Measurements from ENCODE around the gene ISL1.

Gene ISL1

DNA sequence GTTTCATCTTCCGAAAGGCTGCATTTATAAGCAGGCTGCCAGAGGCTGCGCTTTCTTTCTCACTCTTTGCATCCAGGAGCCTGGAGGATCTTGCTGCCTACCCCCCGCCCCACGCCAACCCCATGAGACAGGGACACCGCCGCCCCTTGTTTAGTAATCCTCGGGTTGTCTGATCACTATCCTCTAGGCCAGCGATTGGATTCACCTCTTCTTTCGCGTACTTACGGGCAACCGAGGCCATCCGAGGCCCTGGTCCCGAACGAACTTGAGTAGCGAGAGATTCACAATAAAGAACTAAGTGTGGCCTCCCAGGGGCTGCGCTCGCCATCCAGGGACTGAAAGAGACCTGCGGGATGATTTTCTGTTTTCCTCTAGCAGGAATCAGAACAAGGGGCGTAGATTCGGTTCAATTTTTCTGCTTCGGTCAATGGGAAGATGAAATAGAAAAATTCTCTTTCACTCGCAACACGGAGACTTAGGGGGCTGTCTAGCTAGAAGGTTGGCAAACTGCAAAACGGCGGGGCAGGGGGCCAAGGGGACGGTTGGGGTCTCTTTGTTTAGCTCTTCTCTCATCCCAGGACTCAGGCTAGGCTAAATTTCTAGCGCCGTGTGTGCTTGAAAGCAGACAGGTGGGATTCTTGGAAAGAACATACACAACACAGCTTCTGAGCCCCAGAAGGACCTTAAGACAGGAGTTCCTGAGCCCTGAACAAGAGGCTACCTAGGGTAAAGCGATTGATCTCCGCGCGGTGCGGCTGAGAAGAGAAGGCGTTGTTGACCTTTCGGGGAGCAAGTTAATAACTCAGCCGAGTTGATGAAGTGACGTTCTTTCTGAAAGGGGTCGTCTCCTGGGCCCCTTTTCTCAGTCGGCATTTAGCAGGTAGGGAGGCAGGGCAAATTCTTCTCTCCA lies 5.8 kb upstream of the ISL1 start:
- FAIRE-seq (no peak), DNase-seq (ENCODE audit: insufficient read length, low spot score) (no peak)
- TF ChIP-seq TAF1 (IDR thresholded peaks at IDR 0.05; ENCODE audit: low read depth, low read length) (no peak), POLR2A (IDR thresholded peaks at IDR 0.05; ENCODE audit: low read depth, low read length) (no peak), PAX5 (IDR thresholded peaks at IDR 0.05; ENCODE audit: insufficient read depth, low read length, severe bottlenecking) (no peak), POU2F2 (IDR thresholded peaks at IDR 0.05; ENCODE audit: low read depth, low read length) (no peak), POLR2AphosphoS5 (IDR thresholded peaks at IDR 0.05; ENCODE audit: low read depth, low read length) (no peak), SPI1 (IDR thresholded peaks at IDR 0.05; ENCODE audit: low read depth, low read length) (no peak)

DNA sequence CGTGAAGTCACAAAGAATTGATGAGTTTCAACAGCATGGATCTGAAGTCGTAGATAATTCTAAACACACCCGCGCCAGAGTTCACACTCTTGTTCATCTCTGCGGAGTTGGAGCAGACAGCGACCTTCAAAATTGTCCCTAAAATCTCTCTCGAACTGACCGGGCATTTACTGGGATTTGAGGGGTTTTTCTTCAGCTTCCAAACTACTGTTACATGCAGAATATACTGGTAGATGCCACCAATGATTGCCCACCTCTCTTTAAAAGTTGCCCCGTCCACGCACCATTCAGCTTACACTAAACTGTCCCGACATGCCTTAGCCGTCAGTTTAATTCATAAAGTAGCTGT lies 5.2 kb upstream of the ISL1 start:
- DNase-seq (ENCODE audit: insufficient read length, low spot score) (no peak), FAIRE-seq (no peak)
- TF ChIP-seq POLR2AphosphoS5 (IDR thresholded peaks at IDR 0.05; ENCODE audit: low read depth, low read length): no peak
- TF ChIP-seq PAX5 (IDR thresholded peaks at IDR 0.05; ENCODE audit: insufficient read depth, low read length, severe bottlenecking): no peak
- TF ChIP-seq POU2F2 (IDR thresholded peaks at IDR 0.05; ENCODE audit: low read depth, low read length): no peak
- TF ChIP-seq POLR2A (IDR thresholded peaks at IDR 0.05; ENCODE audit: low read depth, low read length): no peak
- TF ChIP-seq TAF1 (IDR thresholded peaks at IDR 0.05; ENCODE audit: low read depth, low read length): no peak
- no peak for TF ChIP-seq SPI1 (IDR thresholded peaks at IDR 0.05; ENCODE audit: low read depth, low read length)

DNA sequence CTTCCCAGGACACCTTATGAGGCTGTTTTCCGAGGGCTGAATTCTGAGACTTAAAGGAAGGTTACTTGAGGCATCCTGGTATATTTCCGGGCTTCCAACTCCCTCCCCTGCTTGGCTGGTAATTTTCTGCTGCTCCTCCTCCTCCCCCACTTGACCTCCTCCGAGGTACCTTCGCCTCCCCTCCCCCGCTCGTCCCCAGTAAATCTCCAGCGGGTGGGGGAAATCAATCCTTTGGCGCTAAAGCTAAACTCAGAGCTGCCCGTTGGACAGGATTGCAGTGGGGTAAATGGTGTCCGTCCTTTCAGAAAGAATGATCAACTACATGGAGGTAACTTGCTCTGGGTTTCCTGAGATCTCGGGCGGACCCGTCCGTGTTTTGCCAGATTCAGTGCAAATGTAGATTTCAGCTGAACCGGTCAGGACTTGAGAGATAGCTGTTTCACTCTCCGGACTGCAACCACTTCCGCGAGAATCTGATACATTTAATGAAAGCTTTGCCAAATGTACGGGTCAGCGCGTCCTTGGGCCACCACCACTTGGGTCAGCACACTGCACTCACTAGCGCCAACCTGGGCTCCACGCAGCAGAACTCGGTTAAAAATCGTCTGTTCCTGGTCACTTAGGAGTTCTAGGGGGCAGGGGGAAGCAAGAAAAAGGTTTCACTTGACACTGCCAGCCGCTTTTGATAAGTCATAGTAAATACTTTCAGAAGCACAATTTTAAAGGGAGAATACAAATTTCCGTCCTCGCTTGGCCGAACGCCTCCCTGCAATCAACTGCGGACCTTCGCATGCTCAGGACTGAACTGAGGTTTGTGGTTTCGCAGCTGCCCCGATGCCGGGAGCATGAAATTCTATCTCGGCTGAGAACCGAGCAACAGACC lies 4.6 kb upstream of the ISL1 start:
- DNase-seq (ENCODE audit: insufficient read length, low spot score) (no peak), FAIRE-seq (no peak)
- TF ChIP-seq PAX5 (IDR thresholded peaks at IDR 0.05; ENCODE audit: insufficient read depth, low read length, severe bottlenecking) (no peak), POU2F2 (IDR thresholded peaks at IDR 0.05; ENCODE audit: low read depth, low read length) (no peak), TAF1 (IDR thresholded peaks at IDR 0.05; ENCODE audit: low read depth, low read length) (no peak)

DNA sequence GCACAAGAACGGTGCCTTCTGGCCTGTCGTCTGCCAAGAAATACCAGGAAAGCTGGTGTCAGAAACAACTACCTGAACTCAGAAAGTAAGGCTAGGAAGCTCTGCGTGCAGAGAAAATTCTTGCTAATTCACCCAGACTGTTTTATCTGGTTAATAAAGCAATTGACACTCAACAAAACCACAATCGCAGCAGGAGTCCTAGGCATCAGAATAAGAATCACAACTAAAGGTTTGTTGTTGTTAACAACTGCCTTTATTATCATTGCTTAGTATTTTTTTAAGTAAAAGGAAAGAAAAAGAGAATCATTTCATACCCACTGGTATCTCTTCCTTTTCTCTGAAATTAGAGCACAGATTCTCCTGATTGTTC lies 3.9 kb upstream of the ISL1 start:
- no peak for FAIRE-seq
- no peak for DNase-seq (ENCODE audit: insufficient read length, low spot score)
- TF ChIP-seq TAF1 (IDR thresholded peaks at IDR 0.05; ENCODE audit: low read depth, low read length) (no peak), SPI1 (IDR thresholded peaks at IDR 0.05; ENCODE audit: low read depth, low read length) (no peak), POLR2AphosphoS5 (IDR thresholded peaks at IDR 0.05; ENCODE audit: low read depth, low read length) (no peak), PAX5 (IDR thresholded peaks at IDR 0.05; ENCODE audit: insufficient read depth, low read length, severe bottlenecking) (no peak), POLR2A (IDR thresholded peaks at IDR 0.05; ENCODE audit: low read depth, low read length) (no peak), POU2F2 (IDR thresholded peaks at IDR 0.05; ENCODE audit: low read depth, low read length) (no peak)

DNA sequence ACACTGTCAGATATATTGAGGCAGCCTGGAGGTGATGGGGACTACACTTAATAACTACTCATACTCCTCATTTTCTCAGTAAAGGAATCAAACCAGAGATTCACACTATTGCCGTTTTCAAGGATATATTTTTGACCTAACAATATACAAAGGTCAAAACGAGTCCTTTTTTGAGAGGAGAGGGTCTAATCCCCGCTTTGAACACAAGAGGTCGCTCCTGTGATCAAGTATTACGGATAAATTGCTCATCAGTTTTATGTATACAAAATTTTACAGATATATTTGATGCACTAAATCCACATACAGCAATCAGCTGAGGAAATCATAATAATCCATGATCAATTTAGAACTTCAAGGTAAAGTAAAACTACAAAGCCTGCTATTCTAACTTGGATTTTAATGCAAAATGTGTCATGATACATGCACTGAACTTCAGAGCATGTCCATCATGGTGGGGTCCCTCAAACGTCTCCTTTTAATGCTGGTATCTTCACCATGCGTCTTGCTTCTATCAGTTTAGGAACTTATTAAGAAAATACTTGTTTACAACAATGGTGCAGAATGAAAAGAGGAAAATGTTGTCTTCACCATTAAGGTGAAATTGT lies 2.5 kb upstream of the ISL1 start:
- DNase-seq (ENCODE audit: insufficient read length, low spot score): no peak
- TF ChIP-seq POLR2AphosphoS5 (IDR thresholded peaks at IDR 0.05; ENCODE audit: low read depth, low read length) (no peak), TAF1 (IDR thresholded peaks at IDR 0.05; ENCODE audit: low read depth, low read length) (no peak), SPI1 (IDR thresholded peaks at IDR 0.05; ENCODE audit: low read depth, low read length) (no peak), POLR2A (IDR thresholded peaks at IDR 0.05; ENCODE audit: low read depth, low read length) (no peak), POU2F2 (IDR thresholded peaks at IDR 0.05; ENCODE audit: low read depth, low read length) (no peak), PAX5 (IDR thresholded peaks at IDR 0.05; ENCODE audit: insufficient read depth, low read length, severe bottlenecking) (no peak)
- FAIRE-seq: no peak

DNA sequence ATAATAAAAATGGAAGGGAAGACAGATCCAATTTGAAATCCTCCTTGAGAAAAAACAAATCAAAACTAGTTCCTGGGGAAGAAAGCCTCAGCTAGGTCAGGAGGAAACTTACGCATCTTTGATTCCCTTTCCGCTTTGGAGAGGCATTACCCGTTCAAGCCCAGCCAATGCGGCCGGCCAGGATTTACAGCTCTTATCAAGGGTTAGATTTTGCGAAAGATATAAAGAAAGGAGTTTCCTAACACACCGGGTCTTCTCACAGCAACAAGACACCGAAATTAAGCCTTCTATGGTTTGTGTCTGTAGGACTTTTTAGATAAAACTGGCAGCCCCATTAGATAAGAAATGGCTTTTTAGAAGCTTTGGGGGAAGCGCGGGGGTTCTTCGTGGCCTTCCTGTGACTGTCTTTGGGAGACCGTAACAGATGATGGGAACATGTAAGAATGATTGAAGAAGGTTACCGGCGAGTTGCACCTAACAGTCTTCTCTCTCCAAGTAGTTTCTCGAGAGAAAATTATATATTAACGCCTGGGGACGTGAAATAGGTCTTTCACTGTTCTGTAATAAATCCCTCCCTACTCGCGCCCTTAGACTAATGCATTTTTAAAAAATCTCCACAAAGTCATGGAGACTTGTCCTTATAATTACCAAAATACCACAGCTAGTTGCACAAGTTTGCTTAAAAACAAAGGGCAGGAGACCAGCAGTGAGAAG lies 1.3 kb upstream of the ISL1 start:
- no peak for TF ChIP-seq PAX5 (IDR thresholded peaks at IDR 0.05; ENCODE audit: insufficient read depth, low read length, severe bottlenecking)
- TF ChIP-seq POLR2AphosphoS5 (IDR thresholded peaks at IDR 0.05; ENCODE audit: low read depth, low read length): no peak
- no peak for TF ChIP-seq POU2F2 (IDR thresholded peaks at IDR 0.05; ENCODE audit: low read depth, low read length)
- TF ChIP-seq SPI1 (IDR thresholded peaks at IDR 0.05; ENCODE audit: low read depth, low read length): no peak
- no peak for TF ChIP-seq TAF1 (IDR thresholded peaks at IDR 0.05; ENCODE audit: low read depth, low read length)
- TF ChIP-seq POLR2A (IDR thresholded peaks at IDR 0.05; ENCODE audit: low read depth, low read length): no peak
- DNase-seq (ENCODE audit: insufficient read length, low spot score): no peak
- no peak for FAIRE-seq

DNA sequence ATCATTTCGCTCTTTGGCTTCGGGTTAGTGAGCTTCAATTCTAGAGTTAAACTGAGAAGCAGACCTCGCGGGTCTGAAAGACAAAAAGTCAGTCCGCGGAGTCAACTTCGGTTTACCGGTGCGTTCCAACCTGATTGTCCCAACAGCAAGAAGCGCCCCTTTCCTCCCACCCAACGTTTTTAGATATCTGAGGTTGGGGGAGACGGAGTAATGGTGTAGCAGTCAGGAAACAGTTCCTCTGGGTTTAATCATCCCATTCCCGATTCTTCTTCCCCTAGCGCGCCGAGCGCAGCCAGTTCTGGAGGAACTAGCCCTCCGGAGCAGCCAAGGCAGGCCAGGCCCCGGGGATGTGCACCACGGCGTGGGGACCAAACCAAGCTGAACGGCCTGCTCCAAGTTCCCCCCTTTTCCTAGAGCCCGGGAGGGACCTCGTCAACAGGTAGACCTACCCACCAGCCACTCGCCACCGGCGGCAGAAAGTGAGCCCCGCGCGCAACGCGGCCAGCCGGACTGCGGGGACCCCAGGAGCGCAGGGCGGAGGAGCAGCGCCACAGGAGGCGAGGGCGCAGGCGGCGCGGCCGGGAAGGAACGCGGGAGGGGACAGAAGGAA lies 622 bp upstream of the ISL1 start:
- TF ChIP-seq POLR2AphosphoS5 (IDR thresholded peaks at IDR 0.05; ENCODE audit: low read depth, low read length): no peak
- no peak for TF ChIP-seq PAX5 (IDR thresholded peaks at IDR 0.05; ENCODE audit: insufficient read depth, low read length, severe bottlenecking)
- no peak for TF ChIP-seq POU2F2 (IDR thresholded peaks at IDR 0.05; ENCODE audit: low read depth, low read length)
- no peak for TF ChIP-seq TAF1 (IDR thresholded peaks at IDR 0.05; ENCODE audit: low read depth, low read length)
- no peak for TF ChIP-seq SPI1 (IDR thresholded peaks at IDR 0.05; ENCODE audit: low read depth, low read length)
- TF ChIP-seq POLR2A (IDR thresholded peaks at IDR 0.05; ENCODE audit: low read depth, low read length): no peak
- FAIRE-seq: no peak
- no peak for DNase-seq (ENCODE audit: insufficient read length, low spot score)

DNA sequence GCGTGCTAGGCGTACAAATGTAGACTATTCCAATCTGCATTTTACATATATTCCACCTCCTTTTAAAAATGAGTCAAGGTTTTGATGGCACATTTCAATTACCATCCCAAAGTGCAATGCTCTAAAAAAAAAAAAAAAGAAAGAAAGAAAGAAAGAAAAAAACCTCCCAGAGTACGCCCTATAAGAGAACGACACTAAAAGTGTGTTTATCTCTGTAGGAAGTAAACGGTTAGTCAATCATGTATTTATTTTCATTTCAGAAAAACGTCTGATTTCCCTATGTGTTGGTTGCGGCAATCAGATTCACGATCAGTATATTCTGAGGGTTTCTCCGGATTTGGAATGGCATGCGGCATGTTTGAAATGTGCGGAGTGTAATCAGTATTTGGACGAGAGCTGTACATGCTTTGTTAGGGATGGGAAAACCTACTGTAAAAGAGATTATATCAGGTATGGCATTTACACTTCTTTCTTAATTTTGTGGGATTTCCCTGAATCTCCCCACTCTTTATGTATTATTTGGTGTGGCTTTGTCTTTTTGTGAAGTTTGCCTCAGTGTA lies 1.1 kb downstream of the ISL1 start:
- FAIRE-seq (no peak), DNase-seq (ENCODE audit: insufficient read length, low spot score) (no peak)
- TF ChIP-seq TAF1 (IDR thresholded peaks at IDR 0.05; ENCODE audit: low read depth, low read length) (no peak), SPI1 (IDR thresholded peaks at IDR 0.05; ENCODE audit: low read depth, low read length) (no peak), POLR2AphosphoS5 (IDR thresholded peaks at IDR 0.05; ENCODE audit: low read depth, low read length) (no peak), PAX5 (IDR thresholded peaks at IDR 0.05; ENCODE audit: insufficient read depth, low read length, severe bottlenecking) (no peak), POU2F2 (IDR thresholded peaks at IDR 0.05; ENCODE audit: low read depth, low read length) (no peak), POLR2A (IDR thresholded peaks at IDR 0.05; ENCODE audit: low read depth, low read length) (no peak)
